Memory B cell (primary cell): ENCODE results near the gene CORIN.
A peak's percentile ranks its signal among the peaks of the same experiment; 100 is the strongest.

Experiments used
- ATAC-seq: fragments of 150-1000 bp; cut with Tn5 transposase; 2 replicates; pipeline ENCODE4 v1.10.0; 2021; ENCODE audit warnings: low read depth, mild to moderate bottlenecking, moderate library complexity
- DNase-seq, 2 donors: peaks; one replicate each; pipeline ENCODE4 v3.0.0; 2022; ENCODE audit warnings: low spot score in 2 of 2
- H3K27ac Mint-ChIP-seq: one replicate; pipeline ENCODE4 v1.8.0; 2022; ENCODE audit warnings: mild to moderate bottlenecking, moderate library complexity, mixed read lengths
- H3K27me3 Mint-ChIP-seq: one replicate; pipeline ENCODE4 v1.8.0; 2022; ENCODE audit warnings: mixed read lengths
- H3K36me3 Mint-ChIP-seq: one replicate; pipeline ENCODE4 v1.8.0; 2022; ENCODE audit warnings: mild to moderate bottlenecking, mixed read lengths
- H3K4me1 Mint-ChIP-seq: one replicate; pipeline ENCODE4 v1.8.0; 2022; ENCODE audit warnings: mixed read lengths
- H3K4me3 Mint-ChIP-seq: one replicate; pipeline ENCODE4 v1.8.0; 2022; ENCODE audit warnings: mild to moderate bottlenecking, moderate library complexity, mixed read lengths
- H3K9me3 Mint-ChIP-seq: one replicate; pipeline ENCODE4 v1.8.0; 2022; ENCODE audit warnings: mixed read lengths

Gene CORIN

GRCh38 chr4:47819178-47819577 is 18.7 kb downstream of the CORIN start:
- ATAC-seq: no peak
- Mint-ChIP-seq H3K9me3 (no peaks in the 10 kb centered on the region), H3K4me3 (no peak overlapping the region), H3K27me3 (peaks cover 11% of the 10 kb centered on the region), H3K4me1 (no peaks in the 10 kb centered on the region), H3K27ac (no peak overlapping the region), H3K36me3 (no peaks in the 10 kb centered on the region)
- DNase-seq: no peak

GRCh38 chr4:47817275-47817674 is 20.6 kb downstream of the CORIN start:
- H3K4me3 Mint-ChIP-seq: no peak overlapping the region
- no peaks in the 10 kb centered on the region for H3K36me3 Mint-ChIP-seq
- H3K27me3 Mint-ChIP-seq: peaks cover 13% of the 10 kb centered on the region
- H3K4me1 Mint-ChIP-seq: no peaks in the 10 kb centered on the region
- no peak for DNase-seq
- ATAC-seq: no peak
- H3K9me3 Mint-ChIP-seq: no peaks in the 10 kb centered on the region
- H3K27ac Mint-ChIP-seq: no peak overlapping the region

- H3K9me3 Mint-ChIP-seq: no peaks in the 10 kb centered on the region
These were observed 21.1 kb downstream of the CORIN start for GRCh38 chr4:47816748-47817147.

GRCh38 chr4:47814618-47815295 is 23.1 kb downstream of the CORIN start:
- H3K4me1 Mint-ChIP-seq: no peaks in the 10 kb centered on the region
- H3K27me3 Mint-ChIP-seq: peaks cover 15% of the 10 kb centered on the region
- DNase-seq (no peak), ATAC-seq (no peak)
- H3K27ac Mint-ChIP-seq: no peak overlapping the region
- H3K4me3 Mint-ChIP-seq: no peak overlapping the region
- H3K9me3 Mint-ChIP-seq: no peaks in the 10 kb centered on the region
- no peaks in the 10 kb centered on the region for H3K36me3 Mint-ChIP-seq

More at GRCh38 chr4:47816748-47817147, 21.1 kb downstream of the CORIN start:
- Mint-ChIP-seq H3K4me1 (no peaks in the 10 kb centered on the region), H3K4me3 (no peak overlapping the region), H3K27ac (no peak overlapping the region), H3K27me3 (peaks cover 12% of the 10 kb centered on the region), H3K36me3 (no peaks in the 10 kb centered on the region)
- DNase-seq: no peak
- ATAC-seq: no peak

GRCh38 chr4:47809654-47810203 is 28.1 kb downstream of the CORIN start:
- DNase-seq (no peak), ATAC-seq (no peak)
- H3K4me3 Mint-ChIP-seq: no peak overlapping the region
- H3K27ac Mint-ChIP-seq: no peak overlapping the region
- H3K36me3 Mint-ChIP-seq: no peaks in the 10 kb centered on the region
- peaks cover 9% of the 10 kb centered on the region for H3K27me3 Mint-ChIP-seq
- H3K9me3 Mint-ChIP-seq: no peaks in the 10 kb centered on the region
- H3K4me1 Mint-ChIP-seq: no peaks in the 10 kb centered on the region

- Mint-ChIP-seq H3K27me3 (peaks cover 9% of the 10 kb centered on the region), H3K4me3 (no peak overlapping the region), H3K27ac (no peak overlapping the region), H3K9me3 (peaks cover 5% of the 10 kb centered on the region), H3K4me1 (no peaks in the 10 kb centered on the region), H3K36me3 (no peaks in the 10 kb centered on the region)
- no peak for DNase-seq
- ATAC-seq: no peak
These were observed 33.3 kb downstream of the CORIN start for GRCh38 chr4:47804598-47804997.

GRCh38 chr4:47801481-47802002 is 36.3 kb downstream of the CORIN start:
- Mint-ChIP-seq H3K9me3 (peaks cover 5% of the 10 kb centered on the region), H3K4me1 (no peaks in the 10 kb centered on the region), H3K27ac (no peak overlapping the region), H3K4me3 (no peak overlapping the region), H3K27me3 (peaks cover 14% of the 10 kb centered on the region), H3K36me3 (no peaks in the 10 kb centered on the region)
- no peak for ATAC-seq
- no peak for DNase-seq

GRCh38 chr4:47798165-47798564 is 39.7 kb downstream of the CORIN start:
- no peaks in the 10 kb centered on the region for H3K4me1 Mint-ChIP-seq
- no peak for ATAC-seq
- no peak overlapping the region for H3K27ac Mint-ChIP-seq
- H3K4me3 Mint-ChIP-seq: no peak overlapping the region
- H3K36me3 Mint-ChIP-seq: no peaks in the 10 kb centered on the region
- H3K9me3 Mint-ChIP-seq: no peaks in the 10 kb centered on the region
- no peak for DNase-seq
- peaks cover 18% of the 10 kb centered on the region for H3K27me3 Mint-ChIP-seq

GRCh38 chr4:47791965-47792364 is 45.9 kb downstream of the CORIN start:
- ATAC-seq: no peak
- H3K27ac Mint-ChIP-seq: no peak overlapping the region
- H3K4me3 Mint-ChIP-seq: no peak overlapping the region
- no peak for DNase-seq
- no peaks in the 10 kb centered on the region for H3K36me3 Mint-ChIP-seq
- H3K9me3 Mint-ChIP-seq: peaks cover 3% of the 10 kb centered on the region
- H3K4me1 Mint-ChIP-seq: peaks cover 5% of the 10 kb centered on the region
- H3K27me3 Mint-ChIP-seq: peaks cover 6% of the 10 kb centered on the region

GRCh38 chr4:47790105-47790504 is 47.8 kb downstream of the CORIN start:
- H3K27ac Mint-ChIP-seq: no peak overlapping the region
- peaks cover 5% of the 10 kb centered on the region for H3K4me1 Mint-ChIP-seq
- H3K36me3 Mint-ChIP-seq: no peaks in the 10 kb centered on the region
- DNase-seq (no peak), ATAC-seq (no peak)
- H3K4me3 Mint-ChIP-seq: no peak overlapping the region
- peaks cover 4% of the 10 kb centered on the region for H3K27me3 Mint-ChIP-seq
- H3K9me3 Mint-ChIP-seq: peaks cover 3% of the 10 kb centered on the region

GRCh38 chr4:47788126-47788525 is 49.7 kb downstream of the CORIN start:
- H3K9me3 Mint-ChIP-seq: peaks cover 3% of the 10 kb centered on the region
- DNase-seq: no peak
- H3K4me3 Mint-ChIP-seq: no peak overlapping the region
- H3K36me3 Mint-ChIP-seq: no peaks in the 10 kb centered on the region
- no peak for ATAC-seq
- no peak overlapping the region for H3K27ac Mint-ChIP-seq
- H3K4me1 Mint-ChIP-seq: peaks cover 5% of the 10 kb centered on the region
- H3K27me3 Mint-ChIP-seq: no peaks in the 10 kb centered on the region

GRCh38 chr4:47786958-47787370 is 50.9 kb downstream of the CORIN start:
- Mint-ChIP-seq H3K36me3 (no peaks in the 10 kb centered on the region), H3K4me1 (peaks cover 2% of the 10 kb centered on the region), H3K9me3 (peaks cover 3% of the 10 kb centered on the region), H3K4me3 (no peak overlapping the region), H3K27ac (no peak overlapping the region), H3K27me3 (no peaks in the 10 kb centered on the region)
- peak; percentile 37 for ATAC-seq
- no peak for DNase-seq

- Mint-ChIP-seq H3K4me1 (no peaks in the 10 kb centered on the region), H3K4me3 (no peak overlapping the region), H3K9me3 (peaks cover 1% of the 10 kb centered on the region), H3K36me3 (peaks cover 1% of the 10 kb centered on the region), H3K27ac (no peak overlapping the region), H3K27me3 (peaks cover 1% of the 10 kb centered on the region)
- DNase-seq (no peak), ATAC-seq (no peak)
These were observed 52.7 kb downstream of the CORIN start for GRCh38 chr4:47785153-47785552.

GRCh38 chr4:47784222-47784621 is 53.6 kb downstream of the CORIN start:
- peaks cover 1% of the 10 kb centered on the region for H3K27me3 Mint-ChIP-seq
- H3K4me1 Mint-ChIP-seq: no peaks in the 10 kb centered on the region
- H3K4me3 Mint-ChIP-seq: no peak overlapping the region
- H3K27ac Mint-ChIP-seq: no peak overlapping the region
- peaks cover 1% of the 10 kb centered on the region for H3K9me3 Mint-ChIP-seq
- DNase-seq (no peak), ATAC-seq (no peak)
- peaks cover 1% of the 10 kb centered on the region for H3K36me3 Mint-ChIP-seq

GRCh38 chr4:47776353-47776752 is 61.5 kb downstream of the CORIN start:
- H3K4me1 Mint-ChIP-seq: no peaks in the 10 kb centered on the region
- H3K9me3 Mint-ChIP-seq: peaks cover 3% of the 10 kb centered on the region
- H3K4me3 Mint-ChIP-seq: no peak overlapping the region
- ATAC-seq (no peak), DNase-seq (no peak)
- peaks cover 1% of the 10 kb centered on the region for H3K36me3 Mint-ChIP-seq
- H3K27ac Mint-ChIP-seq: no peak overlapping the region
- H3K27me3 Mint-ChIP-seq: peaks cover 1% of the 10 kb centered on the region
